ENCODE measurements around the gene SNX19. TPM values are rescaled to one million over a fixed set of nuclear protein-coding genes. Genes with fewer than 3 reads are reported as not detected.

The SNX19 gene
- total RNA-seq, 1 donor from 2014 or later = 32.8 TPM

DNA sequence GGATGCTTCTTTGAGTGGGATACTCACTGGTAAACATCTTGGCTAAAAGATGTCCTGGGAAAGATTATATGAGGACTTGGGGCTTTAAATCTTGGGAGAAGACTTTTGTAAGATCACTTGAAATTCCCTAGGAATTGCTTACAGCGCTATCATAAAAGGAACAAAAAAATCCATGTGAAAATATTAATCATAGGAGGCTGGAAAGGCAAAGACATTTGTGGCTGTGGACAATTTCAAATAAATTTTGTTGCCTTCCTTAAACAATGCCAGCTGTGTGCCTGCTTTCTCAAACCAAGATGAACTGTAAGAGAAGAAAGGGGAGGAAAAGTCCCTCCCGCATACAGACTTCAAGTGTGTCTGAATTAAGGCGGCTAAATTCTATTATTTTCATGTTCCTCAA lies 75.6 kb downstream of the SNX19 start:
- Histone ChIP-seq H3K4me2 (no peak overlapping the region), H3F3A (ENCODE audit: low read depth) (no peaks in the 10 kb centered on the region), H3K79me2 (ENCODE audit: low read depth) (no peaks in the 10 kb centered on the region)

DNA sequence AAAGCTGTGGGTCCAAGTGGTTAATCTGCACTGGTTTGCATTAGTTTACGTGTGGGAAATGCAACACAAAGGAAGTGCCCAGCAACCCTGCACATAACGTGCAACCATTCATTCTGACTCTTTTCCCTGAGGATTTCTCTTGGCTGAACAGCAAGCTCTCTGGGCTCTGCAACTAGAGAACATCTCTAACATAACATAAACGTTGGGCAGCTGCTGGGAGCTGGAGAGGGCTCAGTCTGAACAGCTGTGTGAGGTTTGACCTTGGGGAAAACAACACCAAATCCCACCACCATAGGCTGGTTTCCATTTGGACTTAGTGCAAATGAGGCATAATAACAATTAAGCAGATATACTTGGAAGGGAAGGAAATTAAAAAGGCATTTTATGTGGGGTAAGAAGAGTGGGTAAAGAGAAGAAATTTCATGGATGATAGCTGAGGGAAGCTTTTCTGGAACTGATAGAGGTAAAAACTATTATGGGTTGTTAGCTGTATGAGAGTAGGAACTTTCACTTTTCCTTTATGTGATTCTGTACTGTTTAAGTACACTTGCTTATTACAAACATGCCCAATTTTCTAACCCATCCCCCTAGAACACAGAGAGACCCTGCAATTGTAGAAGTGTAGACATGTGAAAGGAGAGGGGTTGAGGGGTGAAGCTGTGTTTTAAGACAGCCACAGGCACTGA lies 76.2 kb downstream of the SNX19 start:
- Histone ChIP-seq H3K4me1 (no peaks in the 10 kb centered on the region), H3K9me3 (ENCODE audit: low read depth) (no peaks in the 10 kb centered on the region), H3K36me3 (no peaks in the 10 kb centered on the region), H3K4me3 (no peak overlapping the region), H3K27me3 (no peaks in the 10 kb centered on the region), H2AFZ (replicated peaks) (no peak overlapping the region), H3K79me2 (ENCODE audit: low read depth) (no peaks in the 10 kb centered on the region), H3F3A (ENCODE audit: low read depth) (no peaks in the 10 kb centered on the region), H3K27ac (no peak overlapping the region), H3K4me2 (no peak overlapping the region), H3K9ac (no peak overlapping the region), H4K20me1 (ENCODE audit: low read depth) (no peaks in the 10 kb centered on the region)
- Mint-ChIP-seq H3K27me3 (ENCODE audit: insufficient read depth, low read depth) (no peaks in the 10 kb centered on the region), H3K4me3 (no peak overlapping the region), H3K4me1 (peaks cover 3% of the 10 kb centered on the region), H3K9me3 (peaks cover 20% of the 10 kb centered on the region), H3K36me3 (no peaks in the 10 kb centered on the region), H3K27ac (no peak overlapping the region)
- TF ChIP-seq EZH2 (IDR thresholded peaks at IDR 0.05) = no peak
- TF ChIP-seq, protein P1, sequence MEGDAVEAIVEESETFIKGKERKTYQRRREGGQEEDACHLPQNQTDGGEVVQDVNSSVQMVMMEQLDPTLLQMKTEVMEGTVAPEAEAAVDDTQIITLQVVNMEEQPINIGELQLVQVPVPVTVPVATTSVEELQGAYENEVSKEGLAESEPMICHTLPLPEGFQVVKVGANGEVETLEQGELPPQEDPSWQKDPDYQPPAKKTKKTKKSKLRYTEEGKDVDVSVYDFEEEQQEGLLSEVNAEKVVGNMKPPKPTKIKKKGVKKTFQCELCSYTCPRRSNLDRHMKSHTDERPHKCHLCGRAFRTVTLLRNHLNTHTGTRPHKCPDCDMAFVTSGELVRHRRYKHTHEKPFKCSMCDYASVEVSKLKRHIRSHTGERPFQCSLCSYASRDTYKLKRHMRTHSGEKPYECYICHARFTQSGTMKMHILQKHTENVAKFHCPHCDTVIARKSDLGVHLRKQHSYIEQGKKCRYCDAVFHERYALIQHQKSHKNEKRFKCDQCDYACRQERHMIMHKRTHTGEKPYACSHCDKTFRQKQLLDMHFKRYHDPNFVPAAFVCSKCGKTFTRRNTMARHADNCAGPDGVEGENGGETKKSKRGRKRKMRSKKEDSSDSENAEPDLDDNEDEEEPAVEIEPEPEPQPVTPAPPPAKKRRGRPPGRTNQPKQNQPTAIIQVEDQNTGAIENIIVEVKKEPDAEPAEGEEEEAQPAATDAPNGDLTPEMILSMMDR (IDR thresholded peaks at IDR 0.05) = no peak
- no peak for TF ChIP-seq EZH2phosphoT487 (IDR thresholded peaks at IDR 0.05)
- no peak for DNase-seq (ENCODE audit: low spot score)

More for the DNA sequence above, 75.6 kb downstream of the SNX19 start:
- Mint-ChIP-seq H3K27me3 (ENCODE audit: insufficient read depth, low read depth) (peaks cover 2% of the 10 kb centered on the region), H3K4me1 (peaks cover 3% of the 10 kb centered on the region), H3K9me3 (peaks cover 20% of the 10 kb centered on the region), H3K27ac (no peak overlapping the region), H3K4me3 (no peak overlapping the region), H3K36me3 (no peaks in the 10 kb centered on the region)
- Histone ChIP-seq H4K20me1 (ENCODE audit: low read depth) (no peaks in the 10 kb centered on the region), H3K36me3 (no peaks in the 10 kb centered on the region), H3K4me3 (no peak overlapping the region), H3K27ac (no peak overlapping the region), H3K27me3 (no peaks in the 10 kb centered on the region), H3K4me1 (no peaks in the 10 kb centered on the region), H3K9ac (no peak overlapping the region), H3K9me3 (ENCODE audit: low read depth) (no peaks in the 10 kb centered on the region), H2AFZ (replicated peaks) (no peak overlapping the region)
- TF ChIP-seq, protein P1 (IDR thresholded peaks at IDR 0.05) = no peak
- TF ChIP-seq EZH2 (IDR thresholded peaks at IDR 0.05) = no peak
- no peak for TF ChIP-seq EZH2phosphoT487 (IDR thresholded peaks at IDR 0.05)
- DNase-seq (ENCODE audit: low spot score) = no peak

DNA sequence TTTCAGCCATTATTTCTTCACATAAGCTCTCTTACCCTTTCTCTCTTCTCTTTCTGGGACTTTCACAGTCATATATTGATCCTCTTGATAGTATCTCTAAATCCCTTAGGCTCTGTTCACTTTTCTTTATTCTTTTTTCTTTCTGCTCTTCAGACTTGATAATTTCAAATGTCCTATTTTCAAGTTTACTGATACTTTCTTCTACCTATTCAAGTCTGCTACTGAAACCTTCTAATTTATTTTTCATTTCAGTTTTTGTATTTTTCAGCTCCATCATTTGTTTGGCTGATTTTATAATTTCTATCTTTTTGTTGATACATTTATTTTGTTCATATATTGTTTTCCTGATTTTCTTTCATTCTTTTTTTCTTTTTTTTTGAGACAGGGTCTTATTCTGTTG lies 79.1 kb downstream of the SNX19 start:
- no peaks in the 10 kb centered on the region for H4K20me1 ChIP-seq (ENCODE audit: low read depth)
- no peak overlapping the region for H2AFZ ChIP-seq (replicated peaks)
- no peak overlapping the region for H3K9ac ChIP-seq
- H3K9me3 Mint-ChIP-seq = peaks cover 18% of the 10 kb centered on the region
- H3K27me3 Mint-ChIP-seq (ENCODE audit: insufficient read depth, low read depth) = no peaks in the 10 kb centered on the region
- no peak overlapping the region for H3K27ac Mint-ChIP-seq
- DNase-seq (ENCODE audit: low spot score) = no peak
- TF ChIP-seq EZH2 (IDR thresholded peaks at IDR 0.05) (no peak), EZH2phosphoT487 (IDR thresholded peaks at IDR 0.05) (no peak)
- H3K27ac ChIP-seq = no peak overlapping the region
- H3K79me2 ChIP-seq (ENCODE audit: low read depth) = no peaks in the 10 kb centered on the region
- no peaks in the 10 kb centered on the region for H3K27me3 ChIP-seq
- H3K4me3 Mint-ChIP-seq = no peak overlapping the region
- no peaks in the 10 kb centered on the region for H3F3A ChIP-seq (ENCODE audit: low read depth)
- H3K4me3 ChIP-seq = no peak overlapping the region
- H3K4me2 ChIP-seq = no peak overlapping the region
- H3K4me1 Mint-ChIP-seq = peaks cover 4% of the 10 kb centered on the region
- H3K4me1 ChIP-seq = no peaks in the 10 kb centered on the region
- no peaks in the 10 kb centered on the region for H3K9me3 ChIP-seq (ENCODE audit: low read depth)
- no peaks in the 10 kb centered on the region for H3K36me3 Mint-ChIP-seq
- no peaks in the 10 kb centered on the region for H3K36me3 ChIP-seq

DNA sequence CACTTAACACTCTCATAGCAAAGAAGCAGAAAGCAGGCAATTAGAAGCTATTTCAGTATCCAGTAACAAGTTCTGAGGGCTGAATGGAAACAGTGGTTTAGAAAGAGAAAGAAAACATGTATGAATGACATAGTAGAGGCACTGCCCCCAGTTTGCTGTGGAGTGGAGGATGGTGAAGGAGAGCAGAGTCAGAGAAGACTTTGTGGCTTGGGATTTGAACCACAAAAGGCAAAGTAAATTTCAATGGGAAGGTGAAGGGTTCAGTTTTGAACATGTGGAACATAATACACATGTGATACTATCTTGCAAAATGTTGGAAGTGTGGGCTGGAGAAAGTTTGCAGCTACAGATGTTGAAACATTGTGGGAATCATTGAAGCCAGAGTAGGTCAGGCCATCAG lies 81.4 kb downstream of the SNX19 start:
- TF ChIP-seq EZH2 (IDR thresholded peaks at IDR 0.05) = no peak
- TF ChIP-seq, protein P1 (IDR thresholded peaks at IDR 0.05) = no peak
- TF ChIP-seq EZH2phosphoT487 (IDR thresholded peaks at IDR 0.05) = no peak
- Histone ChIP-seq H3K4me3 (no peak overlapping the region), H3F3A (ENCODE audit: low read depth) (no peaks in the 10 kb centered on the region), H3K27me3 (no peaks in the 10 kb centered on the region), H2AFZ (replicated peaks) (no peak overlapping the region), H3K4me2 (no peak overlapping the region), H3K4me1 (no peaks in the 10 kb centered on the region), H3K27ac (no peak overlapping the region), H3K9ac (no peak overlapping the region), H4K20me1 (ENCODE audit: low read depth) (no peaks in the 10 kb centered on the region), H3K79me2 (ENCODE audit: low read depth) (no peaks in the 10 kb centered on the region), H3K36me3 (no peaks in the 10 kb centered on the region), H3K9me3 (ENCODE audit: low read depth) (no peaks in the 10 kb centered on the region)
- Mint-ChIP-seq H3K4me3 (no peak overlapping the region), H3K36me3 (no peaks in the 10 kb centered on the region), H3K9me3 (peaks cover 18% of the 10 kb centered on the region), H3K27me3 (ENCODE audit: insufficient read depth, low read depth) (peaks cover 6% of the 10 kb centered on the region), H3K27ac (no peak overlapping the region), H3K4me1 (peaks cover 20% of the 10 kb centered on the region)
- no peak for DNase-seq (ENCODE audit: low spot score)

All from neural progenitor cell (in vitro differentiated cells).